TTC549 (cell line): ENCODE measurements around the gene HSD11B2.

Experiments
- FAIRE-seq: peaks from 2 replicates; lab custom pipeline; 2012; peaks lifted over from hg19 to GRCh38; lab: Jason Lieb, UNC

Gene HSD11B2

GRCh38 chr16:67396159-67397035 lies 34.5 kb upstream of the HSD11B2 start:
- no peak for FAIRE-seq

DNA sequence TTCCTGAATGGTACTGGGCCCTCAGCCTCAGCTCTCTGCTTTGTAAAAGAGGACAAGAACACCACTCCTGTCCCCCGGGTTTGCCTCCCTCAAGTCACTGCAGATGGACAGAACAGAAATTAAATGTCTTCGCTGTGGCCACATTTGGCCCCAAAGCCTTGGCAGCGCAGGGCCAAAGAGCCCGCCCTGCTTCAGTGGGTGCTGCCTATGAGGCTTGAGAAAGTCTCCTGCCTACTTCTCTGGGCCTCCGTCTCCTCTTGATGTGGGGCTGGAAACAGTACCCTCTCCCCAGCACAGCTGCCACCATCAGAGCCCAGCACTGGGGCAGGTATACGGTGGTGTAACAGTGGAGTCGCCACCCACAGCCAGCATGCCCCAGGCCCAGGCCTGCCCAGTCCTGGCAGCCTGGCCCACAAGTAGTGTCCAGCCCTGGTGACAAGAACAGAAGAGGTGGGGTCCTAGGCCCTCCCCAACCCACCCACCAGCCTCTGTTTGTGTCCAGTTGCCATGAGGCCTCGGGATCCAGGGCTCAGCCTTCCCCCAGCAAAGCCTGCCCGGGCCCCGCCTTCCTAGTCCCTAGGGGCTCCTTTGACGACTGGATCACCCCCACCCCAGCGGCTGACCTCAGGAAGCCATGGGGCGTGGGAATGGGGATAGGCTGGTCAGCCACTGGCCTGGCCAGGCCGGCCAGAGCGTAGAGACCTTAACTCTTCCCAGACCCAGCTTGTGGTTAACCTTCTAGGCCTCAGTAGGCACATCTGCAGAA lies 33.7 kb upstream of the HSD11B2 start:
- no peak for FAIRE-seq

DNA sequence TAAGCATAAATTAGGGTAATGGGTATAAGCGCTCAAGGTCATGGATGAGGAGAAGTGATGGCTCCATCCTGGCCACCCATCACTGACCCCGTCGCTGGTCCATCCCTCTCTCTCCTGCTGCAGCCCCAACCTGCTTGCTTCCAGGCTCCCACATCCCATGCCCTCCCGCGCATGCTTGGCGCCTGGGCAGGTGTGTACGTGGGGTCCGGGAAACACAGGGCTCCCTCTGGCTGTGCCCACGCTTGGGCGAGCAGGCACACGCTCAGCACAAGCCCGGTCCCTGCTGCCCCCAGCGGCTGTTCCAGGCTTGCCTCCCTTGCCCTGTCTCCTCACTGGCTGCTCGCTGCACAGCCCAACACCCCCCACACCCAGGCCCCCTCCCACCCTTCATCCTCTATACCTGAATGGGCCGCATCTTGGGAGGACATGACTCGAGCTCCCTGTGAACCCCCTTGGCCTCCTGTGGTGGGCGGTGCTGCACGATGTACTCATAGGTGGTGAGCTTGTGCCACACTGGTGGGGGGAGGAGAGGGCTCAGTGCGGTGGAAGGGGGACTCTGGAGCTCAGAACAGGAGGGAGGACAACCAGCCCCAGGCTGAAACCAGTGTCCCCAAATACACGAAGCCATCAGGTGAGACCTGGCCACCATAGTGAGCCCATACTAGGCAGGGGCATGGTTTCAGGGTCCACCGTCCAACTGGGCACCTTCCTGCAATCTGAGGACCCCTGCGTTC lies 32.9 kb upstream of the HSD11B2 start:
- FAIRE-seq = no peak

GRCh38 chr16:67398546-67399217 lies 32.2 kb upstream of the HSD11B2 start:
- FAIRE-seq = no peak

DNA sequence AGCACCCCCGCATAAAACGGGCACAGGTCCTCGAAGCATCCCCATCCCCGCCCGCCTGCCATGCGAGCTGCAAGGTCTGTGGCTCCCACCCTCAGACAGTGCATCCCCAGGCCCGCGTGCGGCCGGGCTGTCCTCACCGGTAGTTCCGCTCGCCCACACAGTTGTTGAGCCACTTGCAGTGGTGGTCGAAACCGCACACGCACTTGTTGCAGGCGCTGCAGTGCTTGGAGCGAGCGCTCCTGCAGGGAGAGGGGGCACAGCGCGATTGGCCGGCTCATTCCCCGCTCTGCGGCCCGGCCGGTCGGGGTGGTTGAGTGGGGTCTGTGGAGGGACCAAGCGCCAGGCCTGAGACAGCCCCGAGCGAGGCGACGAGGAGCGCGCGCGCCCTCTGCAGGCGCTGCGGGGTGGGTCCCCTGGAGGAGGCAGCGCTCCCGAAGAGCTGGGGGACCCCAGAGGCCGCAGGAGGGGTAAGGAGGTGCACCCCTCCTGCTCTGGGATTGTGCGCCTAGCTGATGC lies 31.6 kb upstream of the HSD11B2 start:
- FAIRE-seq = no peak

GRCh38 chr16:67399749-67400704 lies 30.9 kb upstream of the HSD11B2 start:
- FAIRE-seq = no peak

- FAIRE-seq = no peak
Observed at GRCh38 chr16:67400901-67401300, 30.0 kb upstream of the HSD11B2 start.

DNA sequence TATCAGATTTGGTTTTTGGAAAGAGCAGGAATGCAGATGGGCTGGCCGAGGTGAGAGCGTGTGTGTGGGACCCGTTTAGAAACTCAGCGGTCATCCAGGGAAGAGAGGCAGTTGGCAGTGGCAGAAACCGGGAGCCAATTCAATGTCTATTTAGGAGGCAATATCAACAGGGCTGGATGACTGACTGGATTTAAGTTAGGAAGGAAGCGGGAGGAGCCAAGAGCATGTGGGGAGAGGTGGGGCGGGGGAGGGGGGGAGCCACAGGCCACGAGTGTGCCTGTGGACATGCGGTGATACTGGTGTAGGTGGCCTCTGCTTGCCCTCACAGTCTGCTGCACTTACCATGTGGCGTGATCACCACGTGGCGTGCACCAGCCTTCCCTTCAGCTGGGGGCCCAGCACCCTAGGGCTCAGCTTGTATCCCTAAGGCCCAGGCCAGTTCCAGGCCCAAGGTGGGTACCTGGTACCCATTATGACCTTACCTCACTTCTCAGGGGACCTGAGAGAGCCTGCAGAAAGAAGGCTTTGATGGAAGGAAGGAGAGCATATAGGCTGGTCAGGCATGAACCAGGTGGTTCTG lies 26.9 kb upstream of the HSD11B2 start:
- FAIRE-seq = no peak

GRCh38 chr16:67404740-67405226 lies 26.1 kb upstream of the HSD11B2 start:
- FAIRE-seq = no peak

- no peak for FAIRE-seq
Observed at GRCh38 chr16:67405336-67405735, 25.6 kb upstream of the HSD11B2 start.

GRCh38 chr16:67406111-67406971 lies 24.6 kb upstream of the HSD11B2 start:
- FAIRE-seq = no peak

GRCh38 chr16:67407176-67407787 lies 23.6 kb upstream of the HSD11B2 start:
- no peak for FAIRE-seq

GRCh38 chr16:67407788-67408452 lies 23.0 kb upstream of the HSD11B2 start:
- FAIRE-seq = no peak

DNA sequence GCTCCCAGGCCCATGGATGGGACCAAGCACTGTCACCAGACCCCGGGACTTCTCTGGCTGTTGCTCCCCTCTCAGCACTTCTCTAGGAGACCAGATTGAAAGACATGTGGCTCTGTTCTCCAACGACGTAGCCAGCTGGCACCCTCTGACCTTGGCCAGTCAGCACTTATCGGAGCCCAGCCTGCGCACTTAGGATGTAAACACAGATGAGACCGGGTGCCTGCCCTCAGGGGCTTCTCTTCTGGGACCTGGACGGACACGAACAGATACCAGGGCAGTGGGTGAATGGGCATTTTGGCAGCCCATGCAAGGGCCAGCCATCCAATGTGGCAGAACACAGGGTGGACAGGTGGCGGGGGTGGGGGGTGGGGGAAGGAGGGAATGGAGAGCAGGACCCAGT lies 21.3 kb upstream of the HSD11B2 start:
- FAIRE-seq = no peak

GRCh38 chr16:67411339-67411738 lies 19.6 kb upstream of the HSD11B2 start:
- FAIRE-seq = no peak

DNA sequence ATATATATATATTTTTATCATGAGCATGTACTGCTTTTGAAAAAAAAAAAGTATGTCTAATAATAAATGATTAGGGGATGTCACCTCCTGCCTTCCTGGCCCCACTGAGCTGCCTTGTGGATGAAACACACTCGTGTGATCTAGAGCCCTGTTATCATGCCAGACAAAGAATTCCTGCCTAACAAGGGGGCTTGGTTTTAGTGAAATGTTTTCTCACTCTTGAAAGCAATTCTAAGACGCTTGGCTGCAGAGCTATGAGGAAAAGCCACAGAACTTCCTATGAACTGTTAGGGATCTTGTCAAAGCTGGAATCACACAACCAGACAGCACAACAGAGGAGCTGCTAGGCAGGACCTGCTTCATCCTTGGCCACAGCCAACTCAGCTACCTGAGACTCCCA lies 18.6 kb upstream of the HSD11B2 start:
- FAIRE-seq = no peak

DNA sequence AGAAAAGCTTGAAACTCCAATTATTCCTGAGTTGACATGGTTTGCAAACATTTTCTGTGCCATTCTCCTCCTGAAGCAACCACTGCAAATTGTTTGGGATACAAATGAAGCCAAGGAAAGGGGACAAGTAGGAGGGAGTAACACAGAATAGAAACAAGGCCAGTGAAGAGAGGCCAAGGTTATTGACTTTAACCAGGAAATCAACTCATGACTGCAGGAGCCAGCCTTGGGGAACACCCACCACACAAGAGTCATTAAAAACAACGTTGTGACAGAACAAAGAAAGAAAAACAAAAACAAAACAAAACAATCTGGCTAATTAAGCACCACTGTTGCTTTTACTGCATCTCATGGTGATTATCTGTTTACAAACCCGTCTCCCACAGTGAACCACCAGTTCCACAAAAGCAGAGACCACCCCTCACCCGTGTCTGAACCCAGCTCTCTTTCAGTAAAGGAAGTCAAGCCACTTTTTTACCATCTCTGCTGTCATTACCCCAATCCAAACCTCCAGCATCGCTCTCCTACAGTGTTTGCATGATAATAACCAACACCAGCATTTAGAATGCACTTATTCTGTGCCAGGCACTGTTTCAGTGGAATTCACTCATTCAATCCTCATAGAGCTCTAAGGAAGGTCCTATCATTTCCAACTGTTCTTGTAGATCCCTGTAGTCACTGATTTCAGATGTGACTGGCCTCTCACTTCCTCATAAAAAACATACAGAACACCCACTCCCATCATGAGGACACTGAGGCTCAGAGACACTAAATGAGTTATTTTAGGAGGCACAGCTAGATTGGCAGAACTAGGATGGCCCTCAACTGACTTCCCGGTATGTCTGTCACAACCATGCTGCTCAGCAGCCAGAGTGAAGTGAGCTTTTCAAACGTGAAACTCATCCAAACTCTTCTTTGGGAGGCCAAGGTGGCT lies 16.7 kb upstream of the HSD11B2 start:
- no peak for FAIRE-seq
